Measurements from ENCODE around the gene SELENOV.

- TF ChIP-seq CTCF (IDR thresholded peaks at IDR 0.05) (no peak), POLR2A (IDR thresholded peaks at IDR 0.05) (no peak)
Measured at GRCh38 chr19:39555883-39556282, 40.9 kb downstream of the SELENOV start.
